C4-2B (cell line): ENCODE measurements around the gene FCHSD2.

Source experiments
- H3K27ac ChIP-seq: fragments of 450-650 bp; 2 replicates; pipeline ENCODE4 v1.5.1; 2017
- CTCF ChIP-seq: fragments of 450-650 bp; conservative IDR thresholded peaks from 2 replicates; pipeline ENCODE4 v1.5.1; 2017; ENCODE audit warnings: mild to moderate bottlenecking
- ZFX ChIP-seq: fragments of 450-650 bp; IDR thresholded peaks from 2 replicates; pipeline ENCODE4 v1.6.1; 2017

Gene FCHSD2

GRCh38 chr11:73142128-73142377 lies at the start of gene FCHSD2:
FCHSD2 (minus strand) TSS chr11:73142318; CDS start chr11:73141877, 441 bp downstream.
- TF ChIP-seq CTCF (no peak), ZFX (peak; percentile 83)
- H3K27ac ChIP-seq: peak within 1 kb of the TSS; percentile 76

- H3K27ac ChIP-seq: no peak overlapping the region
- no peak for TF ChIP-seq ZFX
- no peak for TF ChIP-seq CTCF
These were observed 49.0 kb upstream of the FCHSD2 start for GRCh38 chr11:73191151-73191550.

DNA sequence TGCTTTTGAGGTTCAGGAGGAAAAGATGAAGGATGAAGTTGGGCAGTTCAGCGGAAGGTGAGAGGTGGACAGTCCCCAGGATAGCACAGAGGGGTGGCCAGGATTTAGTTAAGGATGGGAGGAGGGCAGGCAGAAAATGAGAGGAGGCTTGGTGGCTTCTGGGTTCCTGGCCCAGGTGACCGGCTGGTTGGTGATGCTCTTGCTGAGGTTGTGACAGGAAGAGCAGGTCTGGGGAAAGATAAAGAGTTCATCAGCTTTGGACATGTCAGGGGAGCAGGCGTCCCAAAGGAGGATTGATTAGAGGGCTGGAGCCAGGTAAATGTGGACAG lies 48.4 kb upstream of the FCHSD2 start:
- TF ChIP-seq ZFX (no peak), CTCF (no peak)
- no peak overlapping the region for H3K27ac ChIP-seq

GRCh38 chr11:73189723-73190556 lies 47.8 kb upstream of the FCHSD2 start:
- TF ChIP-seq ZFX (no peak), CTCF (no peak)
- no peak overlapping the region for H3K27ac ChIP-seq

DNA sequence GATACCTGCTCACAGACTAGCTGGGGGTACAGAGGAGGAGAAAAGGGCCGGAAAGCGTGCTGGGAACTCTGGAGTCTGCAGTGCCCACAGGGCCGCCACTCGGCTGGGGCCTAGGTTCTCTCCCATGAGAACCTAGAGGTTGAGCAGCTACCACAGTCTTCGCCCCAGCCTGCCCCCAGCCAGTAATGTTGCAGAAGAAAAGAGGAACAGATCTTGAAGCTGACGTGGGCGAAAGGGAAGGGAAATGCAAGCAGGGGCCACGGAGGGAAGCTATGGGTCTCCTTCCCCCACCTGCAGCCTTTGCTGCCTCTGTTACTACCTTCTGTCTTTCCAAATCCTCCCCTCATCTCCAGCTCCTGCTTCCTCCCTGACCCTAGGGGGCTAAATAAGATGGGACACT lies 47.2 kb upstream of the FCHSD2 start:
- H3K27ac ChIP-seq: no peak overlapping the region
- TF ChIP-seq CTCF: no peak
- no peak for TF ChIP-seq ZFX

DNA sequence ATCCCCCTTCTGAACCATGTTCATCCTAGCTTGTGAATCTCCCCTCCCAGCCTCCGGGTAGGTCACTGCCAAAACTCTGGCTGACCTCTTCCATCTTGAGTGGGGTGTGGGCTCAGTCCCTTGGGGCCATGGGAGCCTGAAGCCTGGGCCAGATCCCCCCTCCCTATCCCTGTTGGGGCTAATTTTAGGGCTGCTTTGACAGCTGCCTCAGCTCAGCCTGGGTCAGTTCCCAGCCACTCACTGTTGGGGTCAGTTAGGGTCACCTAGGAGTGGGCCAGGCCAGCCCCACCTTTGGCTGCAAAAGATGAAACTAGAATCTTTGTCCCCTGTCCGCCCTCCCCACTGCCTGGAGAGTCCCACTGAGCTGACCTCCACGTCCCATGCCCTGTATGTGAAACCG lies 46.2 kb upstream of the FCHSD2 start:
- TF ChIP-seq CTCF: no peak
- TF ChIP-seq ZFX: no peak
- no peak overlapping the region for H3K27ac ChIP-seq

GRCh38 chr11:73187854-73188253 lies 45.7 kb upstream of the FCHSD2 start:
- TF ChIP-seq ZFX (no peak), CTCF (no peak)
- H3K27ac ChIP-seq: no peak overlapping the region
